WTC11 (cell line): ENCODE measurements around the gene INKA1.

Source experiments
- IRF2 ChIP-seq: sonication (generic); formaldehyde crosslinking; IDR thresholded peaks from 2 replicates; pipeline ENCODE4 v1.8.0; 2022; ENCODE audit warnings: low read depth, missing genetic modification reagents, borderline replicate concordance
- SP1 ChIP-seq: sonication (generic); formaldehyde crosslinking; conservative IDR thresholded peaks from 2 replicates; pipeline ENCODE4 v1.8.1; 2022; ENCODE audit warnings: missing genetic modification reagents
- TF ChIP-seq, protein P1 (sequence below): fragments of 200-600 bp; IDR thresholded peaks from 2 replicates; pipeline ENCODE4 v1.8.0; 2022; ENCODE audit warnings: antibody characterized with exemption
- TF ChIP-seq, protein P2 (sequence below): sonication (generic); formaldehyde crosslinking; IDR thresholded peaks from 2 replicates; pipeline ENCODE4 v1.8.0; 2022; ENCODE audit warnings: missing genetic modification reagents
- TF ChIP-seq, protein P3 (sequence below): sonication (generic); formaldehyde crosslinking; IDR thresholded peaks from 2 replicates; pipeline ENCODE4 v1.8.0; 2022; ENCODE audit warnings: mild to moderate bottlenecking, missing genetic modification reagents
- TF ChIP-seq, protein P4 (sequence below): sonication (generic); formaldehyde crosslinking; IDR thresholded peaks from 2 replicates; pipeline ENCODE4 v1.8.1; 2023; ENCODE audit warnings: mild to moderate bottlenecking, missing genetic modification reagents
- TF ChIP-seq, protein P5 (sequence below): sonication (generic); formaldehyde crosslinking; IDR thresholded peaks from 2 replicates; pipeline ENCODE4 v1.8.1; 2022; ENCODE audit warnings: mild to moderate bottlenecking, missing genetic modification reagents, moderate library complexity, borderline replicate concordance
- TF ChIP-seq, protein P6 (sequence below): sonication (generic); formaldehyde crosslinking; IDR thresholded peaks from 2 replicates; pipeline ENCODE4 v1.8.0; 2023; ENCODE audit warnings: missing genetic modification reagents, mild to moderate bottlenecking, borderline replicate concordance

DNA sequence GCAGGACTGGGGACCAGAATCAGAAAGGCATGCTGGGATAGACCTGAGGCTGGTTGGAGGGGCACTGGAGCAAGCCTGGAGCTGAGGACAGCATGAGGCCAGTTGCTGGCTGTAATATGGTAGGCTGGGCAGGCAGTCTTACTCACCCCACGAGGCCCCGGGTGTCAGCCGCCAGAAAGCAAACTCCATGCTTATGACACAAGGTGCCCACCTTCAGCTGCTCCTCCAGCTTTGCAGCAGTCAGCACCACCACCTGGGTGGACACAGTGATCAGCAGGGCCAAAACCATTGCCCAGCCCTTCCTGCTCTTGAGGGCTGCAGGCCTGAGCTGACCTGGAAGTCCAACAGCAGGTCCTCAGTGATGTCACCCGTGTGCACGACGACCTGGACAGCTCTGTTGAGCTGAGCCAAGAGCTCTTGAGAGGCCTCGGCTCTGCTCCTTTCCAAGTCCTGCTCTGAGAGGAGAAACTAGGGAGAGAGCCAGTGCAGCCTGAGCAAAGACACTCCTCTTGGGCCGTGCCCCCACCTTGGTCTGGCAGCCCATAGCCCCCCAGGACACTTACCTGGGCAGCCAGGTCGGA, 9.9 kb downstream of the INKA1 start:
- TF ChIP-seq, protein P1, sequence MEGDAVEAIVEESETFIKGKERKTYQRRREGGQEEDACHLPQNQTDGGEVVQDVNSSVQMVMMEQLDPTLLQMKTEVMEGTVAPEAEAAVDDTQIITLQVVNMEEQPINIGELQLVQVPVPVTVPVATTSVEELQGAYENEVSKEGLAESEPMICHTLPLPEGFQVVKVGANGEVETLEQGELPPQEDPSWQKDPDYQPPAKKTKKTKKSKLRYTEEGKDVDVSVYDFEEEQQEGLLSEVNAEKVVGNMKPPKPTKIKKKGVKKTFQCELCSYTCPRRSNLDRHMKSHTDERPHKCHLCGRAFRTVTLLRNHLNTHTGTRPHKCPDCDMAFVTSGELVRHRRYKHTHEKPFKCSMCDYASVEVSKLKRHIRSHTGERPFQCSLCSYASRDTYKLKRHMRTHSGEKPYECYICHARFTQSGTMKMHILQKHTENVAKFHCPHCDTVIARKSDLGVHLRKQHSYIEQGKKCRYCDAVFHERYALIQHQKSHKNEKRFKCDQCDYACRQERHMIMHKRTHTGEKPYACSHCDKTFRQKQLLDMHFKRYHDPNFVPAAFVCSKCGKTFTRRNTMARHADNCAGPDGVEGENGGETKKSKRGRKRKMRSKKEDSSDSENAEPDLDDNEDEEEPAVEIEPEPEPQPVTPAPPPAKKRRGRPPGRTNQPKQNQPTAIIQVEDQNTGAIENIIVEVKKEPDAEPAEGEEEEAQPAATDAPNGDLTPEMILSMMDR: no peak
- TF ChIP-seq, protein P2, sequence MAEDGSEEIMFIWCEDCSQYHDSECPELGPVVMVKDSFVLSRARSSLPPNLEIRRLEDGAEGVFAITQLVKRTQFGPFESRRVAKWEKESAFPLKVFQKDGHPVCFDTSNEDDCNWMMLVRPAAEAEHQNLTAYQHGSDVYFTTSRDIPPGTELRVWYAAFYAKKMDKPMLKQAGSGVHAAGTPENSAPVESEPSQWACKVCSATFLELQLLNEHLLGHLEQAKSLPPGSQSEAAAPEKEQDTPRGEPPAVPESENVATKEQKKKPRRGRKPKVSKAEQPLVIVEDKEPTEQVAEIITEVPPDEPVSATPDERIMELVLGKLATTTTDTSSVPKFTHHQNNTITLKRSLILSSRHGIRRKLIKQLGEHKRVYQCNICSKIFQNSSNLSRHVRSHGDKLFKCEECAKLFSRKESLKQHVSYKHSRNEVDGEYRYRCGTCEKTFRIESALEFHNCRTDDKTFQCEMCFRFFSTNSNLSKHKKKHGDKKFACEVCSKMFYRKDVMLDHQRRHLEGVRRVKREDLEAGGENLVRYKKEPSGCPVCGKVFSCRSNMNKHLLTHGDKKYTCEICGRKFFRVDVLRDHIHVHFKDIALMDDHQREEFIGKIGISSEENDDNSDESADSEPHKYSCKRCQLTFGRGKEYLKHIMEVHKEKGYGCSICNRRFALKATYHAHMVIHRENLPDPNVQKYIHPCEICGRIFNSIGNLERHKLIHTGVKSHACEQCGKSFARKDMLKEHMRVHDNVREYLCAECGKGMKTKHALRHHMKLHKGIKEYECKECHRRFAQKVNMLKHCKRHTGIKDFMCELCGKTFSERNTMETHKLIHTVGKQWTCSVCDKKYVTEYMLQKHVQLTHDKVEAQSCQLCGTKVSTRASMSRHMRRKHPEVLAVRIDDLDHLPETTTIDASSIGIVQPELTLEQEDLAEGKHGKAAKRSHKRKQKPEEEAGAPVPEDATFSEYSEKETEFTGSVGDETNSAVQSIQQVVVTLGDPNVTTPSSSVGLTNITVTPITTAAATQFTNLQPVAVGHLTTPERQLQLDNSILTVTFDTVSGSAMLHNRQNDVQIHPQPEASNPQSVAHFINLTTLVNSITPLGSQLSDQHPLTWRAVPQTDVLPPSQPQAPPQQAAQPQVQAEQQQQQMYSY: no peak
- TF ChIP-seq, protein P3, sequence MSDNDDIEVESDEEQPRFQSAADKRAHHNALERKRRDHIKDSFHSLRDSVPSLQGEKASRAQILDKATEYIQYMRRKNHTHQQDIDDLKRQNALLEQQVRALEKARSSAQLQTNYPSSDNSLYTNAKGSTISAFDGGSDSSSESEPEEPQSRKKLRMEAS (CRISPR knock-in tag): no peak
- TF ChIP-seq, protein P4, sequence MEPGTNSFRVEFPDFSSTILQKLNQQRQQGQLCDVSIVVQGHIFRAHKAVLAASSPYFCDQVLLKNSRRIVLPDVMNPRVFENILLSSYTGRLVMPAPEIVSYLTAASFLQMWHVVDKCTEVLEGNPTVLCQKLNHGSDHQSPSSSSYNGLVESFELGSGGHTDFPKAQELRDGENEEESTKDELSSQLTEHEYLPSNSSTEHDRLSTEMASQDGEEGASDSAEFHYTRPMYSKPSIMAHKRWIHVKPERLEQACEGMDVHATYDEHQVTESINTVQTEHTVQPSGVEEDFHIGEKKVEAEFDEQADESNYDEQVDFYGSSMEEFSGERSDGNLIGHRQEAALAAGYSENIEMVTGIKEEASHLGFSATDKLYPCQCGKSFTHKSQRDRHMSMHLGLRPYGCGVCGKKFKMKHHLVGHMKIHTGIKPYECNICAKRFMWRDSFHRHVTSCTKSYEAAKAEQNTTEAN (CRISPR knock-in tag): no peak
- no peak for TF ChIP-seq IRF2 (CRISPR knock-in tag)
- TF ChIP-seq, protein P5, sequence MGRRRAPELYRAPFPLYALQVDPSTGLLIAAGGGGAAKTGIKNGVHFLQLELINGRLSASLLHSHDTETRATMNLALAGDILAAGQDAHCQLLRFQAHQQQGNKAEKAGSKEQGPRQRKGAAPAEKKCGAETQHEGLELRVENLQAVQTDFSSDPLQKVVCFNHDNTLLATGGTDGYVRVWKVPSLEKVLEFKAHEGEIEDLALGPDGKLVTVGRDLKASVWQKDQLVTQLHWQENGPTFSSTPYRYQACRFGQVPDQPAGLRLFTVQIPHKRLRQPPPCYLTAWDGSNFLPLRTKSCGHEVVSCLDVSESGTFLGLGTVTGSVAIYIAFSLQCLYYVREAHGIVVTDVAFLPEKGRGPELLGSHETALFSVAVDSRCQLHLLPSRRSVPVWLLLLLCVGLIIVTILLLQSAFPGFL: no peak
- TF ChIP-seq SP1 (CRISPR knock-in tag): no peak
- TF ChIP-seq, protein P6, sequence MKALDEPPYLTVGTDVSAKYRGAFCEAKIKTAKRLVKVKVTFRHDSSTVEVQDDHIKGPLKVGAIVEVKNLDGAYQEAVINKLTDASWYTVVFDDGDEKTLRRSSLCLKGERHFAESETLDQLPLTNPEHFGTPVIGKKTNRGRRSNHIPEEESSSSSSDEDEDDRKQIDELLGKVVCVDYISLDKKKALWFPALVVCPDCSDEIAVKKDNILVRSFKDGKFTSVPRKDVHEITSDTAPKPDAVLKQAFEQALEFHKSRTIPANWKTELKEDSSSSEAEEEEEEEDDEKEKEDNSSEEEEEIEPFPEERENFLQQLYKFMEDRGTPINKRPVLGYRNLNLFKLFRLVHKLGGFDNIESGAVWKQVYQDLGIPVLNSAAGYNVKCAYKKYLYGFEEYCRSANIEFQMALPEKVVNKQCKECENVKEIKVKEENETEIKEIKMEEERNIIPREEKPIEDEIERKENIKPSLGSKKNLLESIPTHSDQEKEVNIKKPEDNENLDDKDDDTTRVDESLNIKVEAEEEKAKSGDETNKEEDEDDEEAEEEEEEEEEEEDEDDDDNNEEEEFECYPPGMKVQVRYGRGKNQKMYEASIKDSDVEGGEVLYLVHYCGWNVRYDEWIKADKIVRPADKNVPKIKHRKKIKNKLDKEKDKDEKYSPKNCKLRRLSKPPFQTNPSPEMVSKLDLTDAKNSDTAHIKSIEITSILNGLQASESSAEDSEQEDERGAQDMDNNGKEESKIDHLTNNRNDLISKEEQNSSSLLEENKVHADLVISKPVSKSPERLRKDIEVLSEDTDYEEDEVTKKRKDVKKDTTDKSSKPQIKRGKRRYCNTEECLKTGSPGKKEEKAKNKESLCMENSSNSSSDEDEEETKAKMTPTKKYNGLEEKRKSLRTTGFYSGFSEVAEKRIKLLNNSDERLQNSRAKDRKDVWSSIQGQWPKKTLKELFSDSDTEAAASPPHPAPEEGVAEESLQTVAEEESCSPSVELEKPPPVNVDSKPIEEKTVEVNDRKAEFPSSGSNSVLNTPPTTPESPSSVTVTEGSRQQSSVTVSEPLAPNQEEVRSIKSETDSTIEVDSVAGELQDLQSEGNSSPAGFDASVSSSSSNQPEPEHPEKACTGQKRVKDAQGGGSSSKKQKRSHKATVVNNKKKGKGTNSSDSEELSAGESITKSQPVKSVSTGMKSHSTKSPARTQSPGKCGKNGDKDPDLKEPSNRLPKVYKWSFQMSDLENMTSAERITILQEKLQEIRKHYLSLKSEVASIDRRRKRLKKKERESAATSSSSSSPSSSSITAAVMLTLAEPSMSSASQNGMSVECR (CRISPR knock-in tag): no peak
